Activated naive CD4-positive, alpha-beta T cell treated with anti-CD3 and anti-CD28 coated beads, Interleukin-2, amount 10 ng/mL, durations not matched to agents 7 days and 5 days (primary cell): Measurements from ENCODE around the gene SORCS1.

ENCODE experiments used
- CTCF ChIA-PET: fragments of 350-600 bp; sonication (Branson Sonifier 250); formaldehyde crosslinking; loops from one replicate; lab custom pipeline; 2021; ENCODE audit warnings: antibody characterized with exemption; lab: Charles Lee
- DNase-seq: peaks from one replicate; pipeline ENCODE4 v3.0.0-alpha.2; 2020
- H3K27ac Mint-ChIP-seq: one replicate; pipeline ENCODE4 v1.8.0; 2021; ENCODE audit warnings: mild to moderate bottlenecking, moderate library complexity, mixed read lengths
- H3K27me3 Mint-ChIP-seq: one replicate; pipeline ENCODE4 v1.8.0; 2021; ENCODE audit warnings: mild to moderate bottlenecking, mixed read lengths
- H3K36me3 Mint-ChIP-seq: one replicate; pipeline ENCODE4 v1.8.0; 2021; ENCODE audit warnings: mixed read lengths
- H3K4me1 Mint-ChIP-seq: one replicate; pipeline ENCODE4 v1.8.0; 2021; ENCODE audit warnings: mixed read lengths
- H3K4me3 Mint-ChIP-seq: one replicate; pipeline ENCODE4 v1.8.0; 2021; ENCODE audit warnings: mild to moderate bottlenecking, moderate library complexity, mixed read lengths
- H3K9me3 Mint-ChIP-seq: one replicate; pipeline ENCODE4 v1.8.0; 2021; ENCODE audit warnings: mixed read lengths

SORCS1 gene

DNA sequence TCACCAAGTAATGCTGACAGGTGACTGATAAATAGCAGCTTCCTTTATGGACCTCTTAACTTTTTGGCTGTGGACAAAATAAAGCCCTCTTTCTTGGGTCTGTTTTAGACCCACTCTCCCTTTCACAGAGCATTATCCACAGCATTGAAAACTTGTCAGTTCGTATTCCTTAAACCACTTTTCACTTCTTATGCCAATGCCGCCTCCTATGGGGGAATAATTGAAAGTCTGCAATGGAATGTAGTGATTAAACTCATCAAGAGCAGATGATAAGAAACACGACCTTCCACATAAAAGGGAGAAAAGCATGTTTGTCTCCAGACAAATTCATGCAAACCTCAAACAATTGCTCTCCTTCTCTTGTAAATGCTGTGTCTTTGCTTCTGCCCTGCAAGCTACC, 153.4 kb downstream of the SORCS1 start:
- no peak for DNase-seq
- Mint-ChIP-seq H3K4me3 (no peak overlapping the region), H3K27me3 (no peaks in the 10 kb centered on the region), H3K4me1 (no peaks in the 10 kb centered on the region), H3K27ac (no peak overlapping the region), H3K9me3 (peaks cover 5% of the 10 kb centered on the region), H3K36me3 (no peaks in the 10 kb centered on the region)
- CTCF ChIA-PET = no interaction called here

DNA sequence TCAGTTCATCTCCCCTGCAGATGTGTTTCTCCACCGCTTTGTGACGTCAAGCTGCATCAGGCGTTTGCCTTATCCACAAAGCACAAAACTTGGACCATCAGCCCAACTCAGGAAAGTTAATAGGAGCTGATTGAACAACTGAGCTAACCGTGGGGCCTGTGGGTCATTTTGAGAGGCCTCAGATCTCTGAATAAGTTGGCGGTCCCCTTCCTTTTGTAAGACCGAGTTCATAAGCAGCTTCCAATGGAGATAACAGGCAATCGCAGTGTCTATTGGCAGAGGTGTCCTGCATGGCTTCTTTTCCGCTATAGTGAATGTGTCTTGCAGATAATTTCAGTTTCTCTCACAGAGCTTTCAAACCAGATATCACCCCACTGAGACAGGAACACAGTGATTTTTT, 154.0 kb downstream of the SORCS1 start:
- H3K27me3 Mint-ChIP-seq = no peaks in the 10 kb centered on the region
- no peaks in the 10 kb centered on the region for H3K36me3 Mint-ChIP-seq
- no peaks in the 10 kb centered on the region for H3K4me1 Mint-ChIP-seq
- H3K9me3 Mint-ChIP-seq = peaks cover 8% of the 10 kb centered on the region
- CTCF ChIA-PET = no interaction called here
- H3K27ac Mint-ChIP-seq = no peak overlapping the region
- H3K4me3 Mint-ChIP-seq = no peak overlapping the region
- no peak for DNase-seq

DNA sequence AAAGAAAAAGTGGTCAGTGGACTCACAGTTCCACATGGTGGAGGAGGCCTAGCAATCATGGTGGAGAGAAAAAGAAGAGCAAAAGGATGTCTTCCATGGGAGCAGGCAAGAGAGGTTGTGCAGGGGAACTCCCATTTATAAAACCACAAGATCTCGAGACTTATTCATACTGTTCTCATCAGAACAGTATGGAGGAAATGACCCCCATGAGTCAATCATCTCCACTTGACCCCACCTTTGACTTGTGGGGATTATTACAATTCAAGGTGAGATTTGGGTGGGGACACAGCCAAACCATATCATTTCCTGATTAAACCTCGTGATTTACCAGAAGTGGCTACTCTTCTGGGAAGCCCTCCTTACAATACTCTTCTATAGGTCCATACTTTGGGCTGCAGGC, 160.1 kb downstream of the SORCS1 start:
- CTCF ChIA-PET = no interaction called here
- Mint-ChIP-seq H3K4me1 (no peaks in the 10 kb centered on the region), H3K9me3 (peaks cover 16% of the 10 kb centered on the region), H3K27ac (no peak overlapping the region), H3K27me3 (no peaks in the 10 kb centered on the region), H3K4me3 (no peak overlapping the region), H3K36me3 (no peaks in the 10 kb centered on the region)
- DNase-seq = no peak

DNA sequence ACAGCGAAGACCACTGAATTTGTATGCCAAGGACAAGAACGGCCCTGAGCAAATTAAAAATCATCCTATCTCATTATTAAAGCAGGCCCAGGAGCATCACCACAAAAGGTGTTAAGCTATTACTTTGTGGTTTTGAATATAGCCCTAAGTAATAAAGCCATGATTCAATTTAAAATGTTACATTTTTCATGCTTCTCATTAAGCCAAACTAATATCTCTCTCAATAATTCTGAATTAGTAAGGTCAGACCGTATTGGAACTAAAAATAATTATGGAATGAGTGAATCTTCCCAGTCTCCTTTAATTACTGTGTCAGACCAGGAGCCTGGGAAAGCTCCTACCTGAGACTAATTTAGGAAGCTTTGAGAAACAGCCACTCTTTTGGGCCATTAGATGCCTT, 162.4 kb downstream of the SORCS1 start:
- Mint-ChIP-seq H3K27me3 (no peaks in the 10 kb centered on the region), H3K9me3 (peaks cover 15% of the 10 kb centered on the region), H3K36me3 (no peaks in the 10 kb centered on the region), H3K4me1 (no peaks in the 10 kb centered on the region), H3K27ac (no peak overlapping the region), H3K4me3 (no peak overlapping the region)
- CTCF ChIA-PET = no interaction called here
- DNase-seq = no peak

DNA sequence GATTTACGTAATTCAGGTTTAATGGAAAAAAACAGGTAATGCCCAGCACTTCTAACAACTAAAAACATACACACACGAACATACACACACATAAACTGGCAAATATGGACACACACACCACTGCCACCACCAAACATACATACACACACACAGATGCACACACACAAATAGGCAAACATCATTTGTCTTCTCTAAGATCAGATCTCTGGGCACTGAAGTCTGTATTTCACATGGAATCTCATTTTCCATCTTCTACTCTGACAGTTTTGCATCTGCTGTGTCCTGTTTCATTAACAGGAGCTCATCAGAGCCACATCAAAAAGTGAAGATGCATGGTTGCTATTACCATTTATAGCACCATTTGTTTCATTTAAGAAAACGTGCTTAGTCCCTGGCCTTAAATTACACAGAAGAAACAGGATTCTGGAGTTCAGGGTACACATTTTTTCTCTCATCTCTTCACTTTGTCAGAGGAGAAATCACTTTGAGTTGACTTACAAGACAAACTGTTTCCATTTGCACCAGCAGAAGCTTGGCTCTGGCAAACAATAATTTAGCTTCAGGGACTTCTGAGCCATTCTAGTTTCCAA, 165.3 kb downstream of the SORCS1 start:
- Mint-ChIP-seq H3K4me3 (no peak overlapping the region), H3K27me3 (no peaks in the 10 kb centered on the region), H3K4me1 (no peaks in the 10 kb centered on the region), H3K27ac (no peak overlapping the region), H3K36me3 (no peaks in the 10 kb centered on the region), H3K9me3 (peaks cover 9% of the 10 kb centered on the region)
- DNase-seq = no peak
- CTCF ChIA-PET = no interaction called here

DNA sequence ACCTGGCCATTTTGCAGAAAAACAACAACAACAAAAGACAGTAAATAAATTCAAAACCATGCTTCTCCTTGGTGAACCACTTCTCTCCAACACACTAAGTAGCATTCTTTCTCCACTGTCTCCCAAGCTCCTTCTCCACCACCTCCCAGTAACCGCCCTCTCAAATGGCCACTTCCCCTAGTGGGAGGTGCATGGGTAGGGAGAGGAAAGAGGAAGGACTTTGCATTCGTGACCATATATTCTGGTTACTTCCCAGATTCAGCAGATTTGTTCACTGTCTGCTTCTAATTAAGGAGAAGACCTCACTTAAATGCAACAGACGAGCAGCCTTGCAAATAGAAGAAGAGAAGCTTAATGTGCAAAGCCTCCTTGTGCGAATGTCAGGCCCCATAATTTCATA, 166.8 kb downstream of the SORCS1 start:
- CTCF ChIA-PET = no interaction called here
- H3K36me3 Mint-ChIP-seq = no peaks in the 10 kb centered on the region
- no peaks in the 10 kb centered on the region for H3K27me3 Mint-ChIP-seq
- H3K9me3 Mint-ChIP-seq = peaks cover 6% of the 10 kb centered on the region
- H3K4me3 Mint-ChIP-seq = no peak overlapping the region
- H3K4me1 Mint-ChIP-seq = no peaks in the 10 kb centered on the region
- H3K27ac Mint-ChIP-seq = no peak overlapping the region
- no peak for DNase-seq

DNA sequence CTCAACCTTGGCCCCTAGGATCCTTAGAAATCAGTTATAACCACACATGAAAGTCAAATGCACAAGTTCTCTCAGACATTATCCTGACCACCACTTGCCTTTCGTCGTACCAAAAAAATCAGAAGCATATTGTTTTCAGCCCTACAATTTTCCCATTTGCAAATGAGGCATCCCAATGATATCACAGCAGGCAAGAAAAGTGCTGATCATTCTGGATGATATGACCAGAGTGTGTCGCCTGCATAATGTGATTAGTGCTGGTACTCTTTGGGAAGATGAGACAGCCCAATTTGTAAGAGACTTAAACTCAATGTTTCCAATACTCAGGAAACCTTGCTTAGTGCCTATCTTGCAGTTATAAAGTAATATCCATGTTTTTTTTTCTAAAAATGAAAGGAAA, 168.0 kb downstream of the SORCS1 start:
- Mint-ChIP-seq H3K9me3 (peaks cover 6% of the 10 kb centered on the region), H3K4me1 (no peaks in the 10 kb centered on the region), H3K4me3 (no peak overlapping the region), H3K27me3 (no peaks in the 10 kb centered on the region), H3K36me3 (no peaks in the 10 kb centered on the region), H3K27ac (no peak overlapping the region)
- CTCF ChIA-PET = no interaction called here
- DNase-seq = no peak

DNA sequence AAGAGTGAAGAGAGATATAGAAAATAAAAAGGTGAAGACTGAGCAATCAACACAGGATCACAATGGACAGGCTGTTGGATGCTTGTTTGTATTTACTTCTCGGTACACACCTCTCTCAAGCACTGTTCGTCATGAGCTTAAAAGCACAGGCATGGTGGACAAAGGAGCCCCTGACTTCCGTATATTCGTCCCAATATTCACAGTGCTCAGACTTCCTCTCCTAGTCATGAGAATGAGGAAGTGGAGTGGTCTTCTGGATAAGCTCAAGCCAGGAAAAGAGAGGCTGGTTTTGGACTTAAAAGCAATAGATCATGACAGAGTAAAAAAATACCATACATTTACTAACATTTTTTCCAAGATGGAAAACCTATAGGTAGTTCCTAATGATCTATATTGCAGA, 172.5 kb downstream of the SORCS1 start:
- Mint-ChIP-seq H3K4me1 (no peaks in the 10 kb centered on the region), H3K36me3 (no peaks in the 10 kb centered on the region), H3K4me3 (no peak overlapping the region), H3K27ac (no peak overlapping the region), H3K9me3 (peaks cover 5% of the 10 kb centered on the region), H3K27me3 (no peaks in the 10 kb centered on the region)
- CTCF ChIA-PET = interaction anchor here (0.6 kb wide), 1 partner anchor 1345 kb away, joined by 3 read pairs; no protein-coding TSS in a partner anchor
- no peak for DNase-seq

DNA sequence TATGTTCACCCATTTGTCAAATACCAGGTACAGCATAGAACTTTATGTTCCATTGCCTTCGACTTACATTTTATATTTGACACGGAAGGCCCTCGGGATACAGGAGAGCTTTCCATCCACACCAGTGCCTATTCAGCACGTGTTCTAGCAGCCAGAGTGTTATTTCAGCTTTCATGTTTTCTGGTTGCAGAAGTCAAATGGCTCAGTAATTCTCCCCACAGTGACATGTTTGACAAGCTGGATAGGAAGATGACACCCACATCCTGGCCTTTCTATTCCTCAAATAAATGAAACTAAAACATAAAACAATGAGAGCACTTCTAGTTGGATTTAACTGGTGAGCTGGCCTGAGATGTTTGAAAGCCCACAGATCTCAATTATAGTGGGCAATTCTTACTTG, 173.4 kb downstream of the SORCS1 start:
- no peaks in the 10 kb centered on the region for H3K27me3 Mint-ChIP-seq
- no peaks in the 10 kb centered on the region for H3K36me3 Mint-ChIP-seq

DNA sequence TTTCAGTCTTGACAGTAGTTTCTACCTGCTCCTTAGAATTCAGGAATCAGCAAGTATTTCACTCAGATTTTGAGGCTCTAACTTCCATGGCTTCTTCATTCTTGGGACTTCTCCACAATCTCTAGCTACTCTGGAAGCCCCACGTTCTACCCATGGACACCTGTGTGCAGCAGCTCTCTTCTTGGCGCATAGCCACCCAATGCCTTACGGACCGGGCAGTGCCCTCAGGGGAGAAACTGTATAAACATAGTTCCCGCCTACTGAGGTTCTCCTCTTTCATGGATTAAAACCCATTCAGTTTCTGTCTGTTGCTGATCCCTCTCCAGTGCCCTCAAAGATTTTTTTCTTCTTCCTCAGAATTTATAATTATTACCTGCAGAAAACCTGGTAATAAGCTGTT, 177.1 kb downstream of the SORCS1 start:
- H3K27me3 Mint-ChIP-seq = no peaks in the 10 kb centered on the region
- H3K36me3 Mint-ChIP-seq = no peaks in the 10 kb centered on the region
- no peaks in the 10 kb centered on the region for H3K4me1 Mint-ChIP-seq
- peaks cover 2% of the 10 kb centered on the region for H3K9me3 Mint-ChIP-seq
- CTCF ChIA-PET = no interaction called here
- no peak overlapping the region for H3K4me3 Mint-ChIP-seq
- H3K27ac Mint-ChIP-seq = no peak overlapping the region
- DNase-seq = no peak

More for the DNA sequence above, 173.4 kb downstream of the SORCS1 start:
- no peak for DNase-seq
- peaks cover 5% of the 10 kb centered on the region for H3K9me3 Mint-ChIP-seq
- CTCF ChIA-PET = no interaction called here
- no peaks in the 10 kb centered on the region for H3K4me1 Mint-ChIP-seq
- no peak overlapping the region for H3K27ac Mint-ChIP-seq
- no peak overlapping the region for H3K4me3 Mint-ChIP-seq

DNA sequence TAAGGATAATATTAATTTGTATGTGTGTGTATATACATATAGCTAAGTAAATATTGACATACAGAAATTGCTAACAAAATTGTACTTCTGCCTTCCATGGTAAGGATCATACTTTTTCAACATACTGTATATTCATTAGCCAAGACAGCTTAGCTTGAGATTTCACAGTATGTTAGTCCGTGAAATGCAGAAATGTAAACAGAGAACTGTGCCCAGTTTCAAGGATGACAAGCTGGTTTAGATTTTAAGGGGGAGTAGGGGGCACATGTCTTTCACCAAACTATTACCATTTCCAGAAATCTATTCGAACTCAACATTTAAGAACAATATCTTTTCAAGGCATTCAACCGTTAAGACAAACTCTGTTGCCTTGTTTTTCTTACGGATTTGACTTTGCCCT, 182.2 kb downstream of the SORCS1 start:
- H3K36me3 Mint-ChIP-seq = no peaks in the 10 kb centered on the region
- peaks cover 4% of the 10 kb centered on the region for H3K9me3 Mint-ChIP-seq
- H3K27ac Mint-ChIP-seq = no peak overlapping the region
- no peaks in the 10 kb centered on the region for H3K27me3 Mint-ChIP-seq
- DNase-seq = no peak
- CTCF ChIA-PET = no interaction called here
- H3K4me3 Mint-ChIP-seq = no peak overlapping the region
- H3K4me1 Mint-ChIP-seq = no peaks in the 10 kb centered on the region

DNA sequence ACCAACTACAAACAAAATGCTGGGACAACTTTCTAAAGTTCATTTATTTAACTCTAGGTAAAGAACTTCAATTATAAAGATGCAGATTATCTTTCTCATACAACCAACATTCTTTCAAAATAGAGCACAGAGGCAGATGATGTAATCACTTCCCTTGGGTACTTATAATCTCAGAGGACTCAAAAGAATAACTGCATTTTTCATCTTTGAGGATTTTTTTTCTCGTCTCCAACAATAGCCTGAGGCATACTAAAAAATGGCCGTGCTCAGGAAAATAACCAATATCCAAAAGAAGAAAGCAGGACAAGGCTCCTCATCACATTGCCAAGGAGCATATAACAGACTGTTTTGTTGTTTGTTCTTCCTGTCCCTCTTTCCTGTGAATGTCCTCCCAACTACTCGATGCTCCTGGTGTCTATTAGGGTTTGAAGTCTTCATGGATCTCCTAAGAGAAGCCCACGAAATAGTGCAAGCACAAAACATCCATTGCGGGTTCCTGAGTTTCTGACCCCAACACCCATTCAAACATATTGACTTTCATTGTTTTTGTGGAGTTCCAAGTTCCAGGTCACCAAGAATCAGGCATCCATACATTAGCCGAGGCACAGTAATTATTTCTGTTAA, 182.9 kb downstream of the SORCS1 start:
- no peak for DNase-seq
- CTCF ChIA-PET = no interaction called here
- no peaks in the 10 kb centered on the region for H3K36me3 Mint-ChIP-seq
- peaks cover 7% of the 10 kb centered on the region for H3K9me3 Mint-ChIP-seq
- H3K4me3 Mint-ChIP-seq = no peak overlapping the region
- H3K27me3 Mint-ChIP-seq = no peaks in the 10 kb centered on the region
- H3K4me1 Mint-ChIP-seq = no peaks in the 10 kb centered on the region
- no peak overlapping the region for H3K27ac Mint-ChIP-seq

DNA sequence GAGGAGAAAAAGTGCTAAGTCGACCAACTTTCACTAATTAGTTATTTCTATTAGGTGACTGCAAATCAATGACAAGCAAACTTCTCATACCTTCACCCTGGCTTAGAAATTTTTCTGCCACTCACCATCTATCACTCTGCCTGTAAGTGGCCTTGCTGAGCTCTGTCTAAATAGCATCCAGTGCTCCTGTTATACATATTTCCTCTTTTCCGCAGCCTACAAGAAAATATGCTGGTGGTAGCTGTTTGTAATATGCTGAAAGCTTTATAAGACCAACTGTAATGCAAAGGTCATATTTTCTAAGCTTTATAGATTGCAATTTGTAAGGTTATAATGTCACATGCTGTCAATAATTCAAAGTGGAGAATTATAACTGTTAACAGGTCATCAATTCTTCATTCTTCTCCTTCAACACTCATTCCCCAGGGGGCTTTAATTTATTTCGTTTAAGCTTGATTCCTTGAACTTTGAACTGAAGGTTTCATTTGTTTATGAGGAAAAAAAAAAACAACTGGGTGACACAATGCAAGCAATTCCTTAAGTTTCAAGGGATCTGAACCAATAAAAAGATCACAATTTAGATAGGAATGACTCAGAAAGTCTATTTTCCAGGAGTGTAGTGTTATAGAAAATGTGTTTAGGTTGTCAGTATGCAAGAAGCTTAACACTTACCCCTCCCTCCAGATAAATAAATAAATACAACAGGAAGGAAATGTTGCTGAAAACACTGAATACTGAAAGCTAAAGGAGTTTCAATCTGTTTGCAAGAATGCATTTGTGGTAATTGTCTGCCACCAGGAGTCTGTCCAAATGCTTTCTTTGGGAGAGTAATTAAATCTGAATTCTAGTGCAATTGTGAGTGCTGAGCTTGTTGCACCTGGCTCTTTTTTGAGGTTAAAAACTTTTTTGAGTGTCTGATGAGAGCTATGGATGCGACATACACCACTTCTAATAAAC, 183.7 kb downstream of the SORCS1 start:
- DNase-seq = no peak
- Mint-ChIP-seq H3K27ac (no peak overlapping the region), H3K9me3 (peaks cover 8% of the 10 kb centered on the region), H3K36me3 (no peaks in the 10 kb centered on the region), H3K4me3 (no peak overlapping the region), H3K4me1 (no peaks in the 10 kb centered on the region), H3K27me3 (no peaks in the 10 kb centered on the region)
- CTCF ChIA-PET = no interaction called here

DNA sequence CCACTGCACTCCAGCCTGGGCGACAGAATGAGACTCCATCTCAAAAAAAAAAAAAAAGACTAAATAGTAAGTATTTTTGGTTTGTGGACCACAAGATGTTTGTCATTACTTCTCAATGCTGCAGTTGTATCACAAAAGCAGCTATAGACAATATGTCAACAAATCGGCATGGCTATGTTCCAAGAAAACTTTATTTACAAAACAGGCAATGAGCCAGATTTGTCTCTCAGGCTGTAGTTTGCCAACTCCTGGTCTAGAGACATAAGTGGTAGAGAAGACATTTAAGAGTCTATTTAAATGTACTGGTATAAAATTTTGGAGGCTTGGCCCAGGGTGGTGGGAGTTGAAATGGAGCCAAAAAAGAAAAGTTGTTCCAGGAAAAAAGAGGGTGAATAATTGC, 185.8 kb downstream of the SORCS1 start:
- H3K27ac Mint-ChIP-seq = no peak overlapping the region
- H3K36me3 Mint-ChIP-seq = no peaks in the 10 kb centered on the region
- H3K9me3 Mint-ChIP-seq = peaks cover 8% of the 10 kb centered on the region
- DNase-seq = no peak
- CTCF ChIA-PET = no interaction called here
- H3K4me3 Mint-ChIP-seq = no peak overlapping the region
- H3K27me3 Mint-ChIP-seq = no peaks in the 10 kb centered on the region
- no peaks in the 10 kb centered on the region for H3K4me1 Mint-ChIP-seq

DNA sequence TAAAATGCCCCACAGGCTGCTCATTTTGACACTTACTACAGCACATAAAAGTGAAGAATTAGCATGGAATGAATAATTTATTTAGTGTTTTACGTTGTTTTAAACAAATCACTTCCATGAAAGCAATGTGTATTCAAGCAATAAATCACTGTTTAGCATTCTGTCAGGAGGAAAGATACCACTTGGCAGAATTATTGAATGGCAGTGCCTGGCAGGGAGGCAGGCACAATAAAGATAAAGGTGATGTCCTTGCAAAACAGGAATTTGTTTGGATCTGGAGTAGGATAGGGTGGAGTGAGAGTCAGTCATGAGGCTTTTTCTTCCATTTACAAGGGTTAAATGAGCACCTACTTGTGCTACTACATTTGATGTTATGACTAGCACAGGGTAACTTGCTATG, 190.8 kb downstream of the SORCS1 start:
- Mint-ChIP-seq H3K9me3 (peaks cover 8% of the 10 kb centered on the region), H3K27me3 (no peaks in the 10 kb centered on the region), H3K4me1 (no peaks in the 10 kb centered on the region), H3K4me3 (no peak overlapping the region), H3K36me3 (no peaks in the 10 kb centered on the region), H3K27ac (no peak overlapping the region)
- no peak for DNase-seq
- CTCF ChIA-PET = no interaction called here
